Parietal lobe (tissue), 1 donor: ENCODE data around the gene STXBP1. TPM values are rescaled to one million over a fixed set of nuclear protein-coding genes. Genes with fewer than 3 reads are reported as not detected.

Experiments
- total RNA-seq: library from RNA; depleted of rRNA; stranded (reverse); fragments of >200 nt; gene quantifications from one replicate; pipeline ENCODE4 v1.2.3, GENCODE V29; 2014

The STXBP1 gene
- total RNA-seq = 165 TPM

DNA sequence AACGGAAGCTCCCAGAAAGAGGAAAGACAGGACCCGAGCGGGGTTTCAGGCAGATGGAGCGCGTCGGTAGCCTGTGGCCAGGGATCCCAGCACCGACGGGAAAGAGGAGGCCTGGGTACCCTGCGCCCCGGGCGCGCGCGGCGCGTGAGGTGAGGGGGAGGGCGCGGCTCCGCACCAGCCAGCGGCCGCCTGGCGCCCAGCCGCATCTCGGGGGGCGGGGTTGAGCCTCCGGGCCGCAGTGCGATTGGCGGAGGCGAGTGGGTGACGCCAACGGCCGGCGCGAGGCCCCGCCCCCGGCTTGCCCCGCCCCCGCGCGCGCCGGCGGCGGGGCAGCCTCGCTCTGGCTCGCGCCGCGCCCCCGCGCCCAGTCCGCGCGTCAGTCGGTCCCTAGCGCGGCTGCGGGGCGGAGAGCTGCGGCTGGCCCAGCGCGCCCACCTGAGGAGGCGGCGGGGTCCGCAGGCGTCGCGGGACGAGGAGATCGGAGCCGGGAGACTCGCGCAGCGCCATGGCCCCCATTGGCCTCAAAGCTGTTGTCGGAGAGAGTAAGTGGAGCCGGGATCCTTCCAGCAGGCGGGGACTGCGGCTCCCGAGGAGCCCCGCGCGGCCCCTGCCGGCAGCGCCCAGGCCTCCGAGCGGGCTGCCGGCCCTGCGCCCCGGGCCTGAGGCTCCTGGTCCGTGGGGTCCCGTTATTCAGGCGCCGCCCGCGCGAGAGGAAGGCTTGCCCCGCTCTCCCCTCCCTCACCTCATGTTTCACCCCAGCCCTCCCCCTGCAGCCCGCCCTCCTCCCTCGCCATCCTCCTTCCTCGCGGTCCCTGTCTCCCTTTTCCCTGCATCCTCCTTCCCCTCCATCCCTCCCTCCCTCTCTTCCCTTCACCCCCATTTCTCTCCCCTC, at the start of gene STXBP1:
Gene STXBP1 (plus strand): TSS at position 379 of the 892 bp plus-strand sequence. CDS start 127 bp downstream, at position 506.

GRCh38 chr9:127706836-127707241, 94.8 kb downstream of the STXBP1 start, which contains the start of gene CFAP157:
TSS of gene CFAP157 (plus strand) at chr9:127706988. CDS start at chr9:127707032, 44 bp downstream.

DNA sequence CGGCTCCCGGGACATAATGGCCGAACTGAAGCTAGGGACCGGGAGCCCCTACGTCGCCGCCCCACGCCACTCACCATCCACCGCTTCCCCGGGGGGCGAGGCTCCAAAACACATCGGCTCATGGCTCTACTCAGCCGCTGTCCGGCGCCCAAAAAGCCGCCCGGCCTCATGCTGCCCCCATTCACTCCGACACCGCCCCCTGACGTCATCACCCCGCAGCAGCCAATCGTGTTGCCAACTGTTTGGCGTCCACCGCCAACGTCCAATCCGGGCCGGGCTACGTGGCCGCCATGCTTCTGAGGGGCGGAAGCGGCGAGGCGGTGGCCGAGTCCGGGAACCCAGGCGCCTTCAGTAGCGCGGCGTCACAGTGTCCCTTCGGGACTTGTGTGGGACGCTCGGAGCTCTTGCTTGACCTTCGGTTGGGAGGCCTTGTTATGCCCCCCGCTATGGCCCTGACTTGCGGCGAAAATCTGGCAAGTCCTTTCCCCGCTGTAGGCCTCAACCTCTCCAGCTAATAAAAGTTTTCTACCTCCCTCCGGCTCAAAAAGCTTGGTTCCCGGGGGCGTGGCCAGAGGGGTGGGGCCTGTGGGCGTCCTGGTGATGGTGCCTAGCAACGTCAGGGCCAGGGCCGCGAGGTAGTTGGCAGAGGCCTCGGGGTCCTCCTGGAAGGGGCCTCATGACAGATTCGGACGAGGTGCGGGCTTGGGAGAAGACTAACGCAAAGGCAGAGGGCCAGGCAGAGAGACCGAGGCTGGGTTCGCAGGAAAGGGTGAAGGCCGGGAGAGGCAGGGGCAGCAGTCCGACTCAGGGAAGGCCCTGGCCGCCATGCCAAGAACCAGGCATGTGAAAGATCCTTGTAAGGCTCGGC, 103.6 kb downstream of the STXBP1 start, which contains the start of the genes PTRH1 and TTC16:
Gene PTRH1 (minus strand): TSS at position 194 of the 868 bp plus-strand sequence. CDS start 24 bp downstream, at position 170.
Gene TTC16 (plus strand): TSS at position 610 of the 868 bp plus-strand sequence. CDS start 67 bp downstream, at position 677.

GRCh38 chr9:127734747-127735529, 122.9 kb downstream of the STXBP1 start, which contains the start of gene TOR2A:
TSS of gene TOR2A (minus strand) at chr9:127735294. CDS start at chr9:127735270, 24 bp downstream.

Other genes starting within 250 kb of the STXBP1 start
- 15.3 TPM for gene SLC2A8, start 215.1 kb upstream of the STXBP1 start, total RNA-seq
- gene ZNF79, start 187.9 kb upstream of the STXBP1 start, total RNA-seq = 18.2 TPM
- gene RPL12, start 160.9 kb upstream of the STXBP1 start, total RNA-seq = 817 TPM
- gene LRSAM1, start 160.8 kb upstream of the STXBP1 start, total RNA-seq = 28.5 TPM
- gene CFAP157, start 94.7 kb downstream of the STXBP1 start, total RNA-seq = 0.94 TPM
- 6.9 TPM for gene PTRH1, start 103.4 kb downstream of the STXBP1 start, total RNA-seq
- gene TTC16, start 103.8 kb downstream of the STXBP1 start, total RNA-seq = not detected
- 11.3 TPM for gene TOR2A, start 123.0 kb downstream of the STXBP1 start, total RNA-seq
- gene SH2D3C, start 166.4 kb downstream of the STXBP1 start, total RNA-seq = 11.3 TPM
- 66.7 TPM for gene CDK9, start 173.8 kb downstream of the STXBP1 start, total RNA-seq
- gene FPGS, start 190.6 kb downstream of the STXBP1 start, total RNA-seq = 31.0 TPM
- gene ENG, start 242.4 kb downstream of the STXBP1 start, total RNA-seq = 1.9 TPM